Measurements from ENCODE around the gene PRPF40B.

The PRPF40B gene

DNA sequence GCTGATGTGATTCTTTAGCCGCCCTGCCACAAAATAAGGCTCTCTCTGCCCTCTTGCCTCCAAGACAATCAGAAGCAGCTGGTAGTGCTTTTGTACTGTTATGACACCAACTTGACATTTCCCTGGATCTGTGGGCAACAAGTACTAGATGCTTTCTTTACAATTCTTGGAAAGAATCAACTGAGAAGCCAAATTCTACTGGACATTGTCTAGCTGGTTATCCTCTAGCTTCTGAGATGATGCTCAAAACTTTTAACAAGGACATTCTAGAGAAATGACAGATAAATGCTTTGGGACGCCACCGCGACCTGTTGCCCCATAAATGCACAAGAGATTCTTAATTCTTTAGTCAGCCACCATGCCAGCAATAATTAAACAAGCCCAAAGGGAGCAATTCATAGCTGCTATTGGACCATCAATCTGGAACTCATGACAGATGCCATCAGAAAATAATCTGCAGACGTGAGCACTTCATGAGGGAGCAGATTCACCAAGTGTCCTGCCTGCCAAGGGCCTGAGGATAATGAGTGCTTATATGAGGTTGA lies 61.0 kb downstream of the PRPF40B start:
- no peak for DNase-seq (ENCODE audit: low spot score)

GRCh38 chr12:49687941-49688340 lies 64.6 kb downstream of the PRPF40B start:
- DNase-seq (ENCODE audit: low spot score) = no peak

DNA sequence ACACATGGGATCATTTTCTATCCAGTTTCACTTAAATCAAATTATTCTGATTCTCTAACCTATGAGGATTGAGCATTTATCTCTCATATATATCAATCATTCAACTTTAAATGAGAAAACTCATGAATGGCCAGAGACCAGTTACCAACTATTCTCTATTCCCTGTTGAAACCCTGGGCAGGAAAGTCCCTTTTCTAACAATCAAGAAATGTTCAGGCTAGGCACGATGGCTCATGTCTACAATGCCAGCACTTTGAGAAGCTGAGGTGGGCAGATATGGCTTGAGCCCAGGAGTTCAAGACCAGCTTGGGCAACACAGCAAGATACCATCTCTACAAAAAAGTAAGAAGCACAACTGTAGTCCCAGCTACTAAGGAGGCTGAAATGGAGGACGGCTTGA lies 65.9 kb downstream of the PRPF40B start:
- no peak for DNase-seq (ENCODE audit: low spot score)

- DNase-seq (ENCODE audit: low spot score) = no peak
These were observed 66.4 kb downstream of the PRPF40B start for GRCh38 chr12:49689785-49690184.

GRCh38 chr12:49692851-49693250 lies 69.5 kb downstream of the PRPF40B start:
- DNase-seq (ENCODE audit: low spot score) = no peak

DNA sequence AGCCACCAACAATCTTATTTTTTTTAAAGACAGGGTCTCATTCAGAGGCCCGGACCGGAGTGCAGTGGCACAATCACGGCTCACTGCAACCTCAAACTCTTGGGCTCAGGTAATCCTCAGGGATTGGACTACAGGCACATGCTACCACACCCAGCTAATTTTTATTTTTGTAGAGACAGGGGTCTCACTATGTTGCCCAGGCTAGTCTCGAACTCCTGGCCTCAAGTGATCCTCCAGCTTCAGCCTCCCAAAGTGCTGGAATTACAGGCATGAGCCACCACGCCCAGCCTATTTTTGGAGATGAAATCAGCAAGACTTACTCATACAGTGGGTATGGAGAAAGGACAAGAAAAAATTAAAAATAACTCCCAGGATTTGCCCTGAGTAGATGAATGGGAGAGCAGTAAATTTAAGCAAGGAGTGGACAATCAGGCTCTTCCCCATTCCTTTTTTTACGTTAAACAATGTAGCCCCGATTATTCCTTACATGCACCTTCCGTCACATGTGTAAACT lies 70.6 kb downstream of the PRPF40B start:
- DNase-seq (ENCODE audit: low spot score) = no peak
